ENCODE measurements around the gene CD300A. TPM values are rescaled to one million over a fixed set of nuclear protein-coding genes. Genes with fewer than 3 reads are reported as not detected.
A peak's percentile ranks its signal among the peaks of the same experiment; 100 is the strongest.

The CD300A gene
- total and polyA plus RNA-seq, 11 donors, result 0.64 to 23.2 (median 1.6) TPM

DNA sequence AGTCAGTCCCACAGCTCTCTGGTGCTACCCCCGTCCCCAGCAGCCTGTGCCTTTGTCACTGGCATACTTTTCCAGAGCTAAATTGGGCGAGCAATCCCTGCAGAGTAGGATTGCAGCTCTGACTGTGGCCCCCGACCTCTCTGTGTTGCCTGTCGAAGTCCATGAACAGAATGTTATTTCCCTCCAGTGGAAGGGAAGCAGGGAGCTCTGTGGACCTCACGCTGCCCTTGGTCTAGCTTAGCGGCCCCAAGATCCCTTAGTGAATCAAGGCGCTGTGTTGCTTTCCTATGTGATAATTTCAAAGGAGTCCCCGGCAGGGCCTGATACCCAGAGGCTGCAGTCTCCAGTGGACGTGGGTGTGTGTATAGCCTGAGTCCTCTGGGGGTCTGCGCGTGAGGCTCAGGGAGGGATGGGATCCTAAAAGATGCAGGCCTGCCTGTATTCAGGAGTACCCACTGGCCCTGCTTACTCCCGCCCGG lies 15.5 kb upstream of the CD300A start:
- TF ChIP-seq POLR2A (IDR thresholded peaks at IDR 0.05), result no peak
- TF ChIP-seq CTCF (IDR thresholded peaks at IDR 0.05), result no peak
- WGBS, 4 donors, result 89 to 92% (median 92%) methylated on average over 10 to 13 of the region's 13 CpGs
- H3K4me1 ChIP-seq, result peaks cover 8 to 81% (median 46%) of the 10 kb centered on the region in 12 donors
- no peaks in the 10 kb centered on the region for H3K9me3 ChIP-seq
- H3K27me3 ChIP-seq, result peaks cover 0 to 5% (median 0%) of the 10 kb centered on the region in 9 donors
- intact Hi-C loops (cut with DNase I), result loop anchor here in 6 of 10 donors (5.0 to 10.0 kb wide), 5 partner anchors 146 to 246 kb away; partner anchors contain the start of genes TTYH2 (in 4 of the 6) and RPL38 (in 2 of the 6)
- DNase-seq, result peak in 2 of 5 donors; percentile 19 to 25
- H3K27ac ChIP-seq, result peak overlapping the region in 8 of 12 donors; percentile 7 to 99 (median 88)
- H3K4me3 ChIP-seq, result no peak overlapping the region
- ATAC-seq, result no peak
- peaks cover 0 to 16% (median 0%) of the 10 kb centered on the region in 9 donors for H3K36me3 ChIP-seq

DNA sequence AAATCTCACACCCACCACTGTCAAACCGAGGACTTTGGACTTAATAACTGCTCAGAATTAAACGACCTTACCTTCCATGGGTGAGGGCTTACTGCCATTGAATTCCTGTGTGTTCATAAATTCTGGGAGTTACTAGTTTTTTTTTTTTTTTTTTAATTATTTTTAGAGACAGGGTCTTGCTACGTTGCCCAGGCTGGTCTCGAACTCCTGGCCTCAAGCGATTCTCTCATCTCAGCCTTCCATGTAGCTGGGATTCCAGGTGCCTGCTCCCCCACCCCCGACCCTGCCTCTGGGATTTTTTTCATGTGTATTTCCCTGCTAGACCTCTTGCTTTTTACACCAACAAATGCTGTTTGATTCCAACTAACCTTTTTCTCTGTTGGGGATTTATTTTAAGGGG lies 14.9 kb upstream of the CD300A start:
- H3K4me1 ChIP-seq, result peaks cover 8 to 76% (median 42%) of the 10 kb centered on the region in 12 donors
- no peaks in the 10 kb centered on the region for H3K9me3 ChIP-seq
- ATAC-seq (no peak), DNase-seq (no peak)
- H3K36me3 ChIP-seq, result peaks cover 0 to 16% (median 0%) of the 10 kb centered on the region in 9 donors
- 67 to 92% (median 76%) methylated on average over 5 to 6 of the region's 6 CpGs for WGBS, 4 donors
- H3K27ac ChIP-seq, result peak overlapping the region in 10 of 12 donors; percentile 38 to 99 (median 90)
- intact Hi-C loops (cut with DNase I), result loop anchor here in 6 of 10 donors (5.0 to 10.0 kb wide), 5 partner anchors 147 to 247 kb away; partner anchors contain the start of genes TTYH2 (in 4 of the 6) and RPL38 (in 2 of the 6)
- H3K27me3 ChIP-seq, result peaks cover 0 to 5% (median 0%) of the 10 kb centered on the region in 9 donors
- no peak for TF ChIP-seq CTCF (IDR thresholded peaks at IDR 0.05)
- H3K4me3 ChIP-seq, result no peak overlapping the region

GRCh38 chr17:74452033-74452840 lies 14.2 kb upstream of the CD300A start:
- peaks cover 0 to 5% (median 0%) of the 10 kb centered on the region in 9 donors for H3K27me3 ChIP-seq
- H3K27ac ChIP-seq, result peak overlapping the region in 11 of 12 donors; percentile 38 to 99 (median 90)
- intact Hi-C loops (cut with DNase I), result loop anchor here in 6 of 10 donors (5.0 to 10.0 kb wide), 5 partner anchors 147 to 247 kb away; partner anchors contain the start of genes TTYH2 (in 4 of the 6) and RPL38 (in 2 of the 6)
- DNase-seq, result peak in 3 of 5 donors; percentile 47 to 67 (median 59)
- H3K4me3 ChIP-seq, result no peak overlapping the region
- TF ChIP-seq POLR2A (IDR thresholded peaks at IDR 0.05), result no peak
- TF ChIP-seq CTCF (IDR thresholded peaks at IDR 0.05), result no peak
- H3K36me3 ChIP-seq, result peaks cover 0 to 11% (median 0%) of the 10 kb centered on the region in 9 donors
- no peaks in the 10 kb centered on the region for H3K9me3 ChIP-seq
- 46 to 53% (median 53%) methylated on average over 12 to 16 of the region's 16 CpGs for WGBS, 4 donors
- H3K4me1 ChIP-seq, result peaks cover 8 to 73% (median 37%) of the 10 kb centered on the region in 12 donors
- ATAC-seq, result peak in 1 of 4 donors; percentile 49
